Measurements from ENCODE around the gene TMEM252. TPM values are rescaled to one million over a fixed set of nuclear protein-coding genes. Genes with fewer than 3 reads are reported as not detected.

Gene TMEM252
- polyA plus RNA-seq, 1 donor (not counting 4 experiments of a cell fraction or from before 2014, with no cell fraction given): not detected

DNA sequence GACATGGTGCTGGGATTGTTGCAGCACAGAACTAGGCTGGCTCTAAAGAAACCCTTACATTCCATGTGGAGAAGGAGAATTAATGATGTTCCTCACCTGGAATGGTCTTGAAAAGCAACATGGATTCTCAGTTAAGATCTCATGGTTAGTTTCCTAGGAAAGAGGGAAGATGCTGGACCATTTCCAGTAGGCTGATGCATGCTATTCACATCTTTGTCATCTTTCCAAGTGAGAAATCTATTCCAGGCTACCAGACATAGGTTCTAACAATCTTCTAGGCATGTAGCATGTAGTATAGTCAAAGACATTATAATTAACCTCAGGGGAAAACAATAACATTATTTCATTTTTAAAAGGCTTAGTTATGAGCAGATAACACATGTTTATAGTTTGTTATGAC is 44.3 kb downstream of the TMEM252 start:
- dilution Hi-C loops (cut with MboI; ENCODE audit: extremely low pct_ligation_motif_present, low sequenced_read_pairs): no loop called here
- no peak for TF ChIP-seq CTCF (optimal IDR thresholded peaks at IDR 0.05 in 1 of 3, IDR thresholded peaks at IDR 0.05 in 1 of 3, conservative IDR thresholded peaks at IDR 0.05 in 1 of 3; ENCODE audit: extremely low read depth in 1 of 3, insufficient read depth in 2 of 3, low read length in 3 of 3)
- TF ChIP-seq EZH2 (IDR thresholded peaks at IDR 0.05; ENCODE audit: low read length): no peak
- Histone ChIP-seq H3K27ac (ENCODE audit: control insufficient read depth, insufficient read depth, low read length) (no peak overlapping the region), H3K79me2 (ENCODE audit: control insufficient read depth, insufficient read depth, low read length) (no peaks in the 10 kb centered on the region), H3K27me3 (ENCODE audit: control insufficient read depth, extremely low read depth, insufficient read depth, low read length) (no peaks in the 10 kb centered on the region), H3K9me3 (ENCODE audit: control insufficient read depth, low read depth, low read length) (no peaks in the 10 kb centered on the region), H3K36me3 (ENCODE audit: control insufficient read depth in 2 of 2, extremely low read depth in 1 of 2, insufficient read depth in 2 of 2, low read length in 2 of 2) (no peaks in the 10 kb centered on the region), H3K4me1 (ENCODE audit: control insufficient read depth, extremely low read depth, insufficient read depth, low read length) (no peaks in the 10 kb centered on the region), H4K20me1 (ENCODE audit: control insufficient read depth, extremely low read depth, insufficient read depth, low read length) (no peaks in the 10 kb centered on the region), H3K4me3 (ENCODE audit: control insufficient read depth in 2 of 3, extremely low read depth in 1 of 3, insufficient read depth in 2 of 3, low read depth in 1 of 3, low read length in 3 of 3) (no peak overlapping the region), H3K9ac (ENCODE audit: control insufficient read depth, extremely low read depth, insufficient read depth, low read length) (no peak overlapping the region), H3K9me1 (ENCODE audit: control insufficient read depth, extremely low read depth, insufficient read depth, low read length) (no peaks in the 10 kb centered on the region), H2AFZ (ENCODE audit: control insufficient read depth, low read length) (no peak overlapping the region), H3K4me2 (ENCODE audit: control insufficient read depth, extremely low read depth, insufficient read depth, low read depth, low read length) (no peak overlapping the region)
- FAIRE-seq (no peak), DNase-seq (ENCODE audit: low read depth, low spot score) (no peak)

DNA sequence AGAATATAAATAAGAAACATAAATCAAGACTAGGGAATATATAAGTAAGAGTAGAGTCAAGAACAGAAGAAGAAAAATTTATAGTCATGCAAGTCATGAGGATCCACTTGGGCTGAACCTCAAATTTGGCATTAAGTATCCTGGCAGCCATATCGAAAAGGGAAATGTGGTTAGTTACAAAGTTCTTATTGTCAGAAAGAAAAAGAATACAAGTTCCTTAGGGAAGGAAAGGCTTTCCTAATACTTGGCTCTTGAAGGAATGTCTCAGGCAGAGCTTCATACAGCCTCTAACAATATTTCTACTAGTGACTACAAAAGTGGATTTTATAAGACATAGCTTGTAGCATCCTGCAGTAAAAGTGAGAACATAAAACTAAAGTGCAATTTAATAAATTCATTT is 45.4 kb downstream of the TMEM252 start:
- Histone ChIP-seq H3K79me2 (ENCODE audit: control insufficient read depth, insufficient read depth, low read length) (no peaks in the 10 kb centered on the region), H3K9ac (ENCODE audit: control insufficient read depth, extremely low read depth, insufficient read depth, low read length) (no peak overlapping the region), H3K9me1 (ENCODE audit: control insufficient read depth, extremely low read depth, insufficient read depth, low read length) (no peaks in the 10 kb centered on the region), H3K27me3 (ENCODE audit: control insufficient read depth, extremely low read depth, insufficient read depth, low read length) (no peaks in the 10 kb centered on the region), H3K4me3 (ENCODE audit: control insufficient read depth in 2 of 3, extremely low read depth in 1 of 3, insufficient read depth in 2 of 3, low read depth in 1 of 3, low read length in 3 of 3) (no peak overlapping the region), H4K20me1 (ENCODE audit: control insufficient read depth, extremely low read depth, insufficient read depth, low read length) (no peaks in the 10 kb centered on the region), H3K4me1 (ENCODE audit: control insufficient read depth, extremely low read depth, insufficient read depth, low read length) (no peaks in the 10 kb centered on the region), H2AFZ (ENCODE audit: control insufficient read depth, low read length) (no peak overlapping the region), H3K4me2 (ENCODE audit: control insufficient read depth, extremely low read depth, insufficient read depth, low read depth, low read length) (no peak overlapping the region), H3K27ac (ENCODE audit: control insufficient read depth, insufficient read depth, low read length) (no peak overlapping the region), H3K36me3 (ENCODE audit: control insufficient read depth in 2 of 2, extremely low read depth in 1 of 2, insufficient read depth in 2 of 2, low read length in 2 of 2) (no peaks in the 10 kb centered on the region), H3K9me3 (ENCODE audit: control insufficient read depth, low read depth, low read length) (no peaks in the 10 kb centered on the region)
- no peak for FAIRE-seq
- TF ChIP-seq EZH2 (IDR thresholded peaks at IDR 0.05; ENCODE audit: low read length): no peak
- no peak for TF ChIP-seq CTCF (optimal IDR thresholded peaks at IDR 0.05 in 1 of 3, IDR thresholded peaks at IDR 0.05 in 1 of 3, conservative IDR thresholded peaks at IDR 0.05 in 1 of 3; ENCODE audit: extremely low read depth in 1 of 3, insufficient read depth in 2 of 3, low read length in 3 of 3)
- DNase-seq (ENCODE audit: low read depth, low spot score): no peak
- dilution Hi-C loops (cut with MboI; ENCODE audit: extremely low pct_ligation_motif_present, low sequenced_read_pairs): no loop called here
